Measurements from ENCODE around the gene NOL8. TPM values are rescaled to one million over a fixed set of nuclear protein-coding genes. Genes with fewer than 3 reads are reported as not detected.

The NOL8 gene
- total RNA-seq, 1 experiment from 2014 or later, result 48.4 TPM

DNA sequence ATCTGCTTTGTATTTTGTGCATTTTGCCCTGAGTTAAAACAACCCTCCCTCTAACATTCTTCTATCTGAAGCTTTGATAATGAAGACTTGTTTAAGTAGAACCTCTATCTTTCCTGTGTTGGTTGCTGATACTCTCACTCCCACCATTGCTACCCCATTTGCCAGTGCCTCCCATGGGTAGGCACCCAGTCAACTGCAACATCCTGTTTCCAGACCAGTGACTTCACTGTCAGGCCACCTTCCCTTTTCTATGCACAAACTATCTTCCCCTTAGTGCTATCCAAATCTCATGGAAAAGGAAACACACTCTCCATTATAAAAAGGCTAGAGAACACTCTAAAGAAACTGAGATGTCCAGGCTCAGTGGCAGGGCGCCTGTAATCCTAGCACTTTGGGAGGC is 26.0 kb downstream of the NOL8 start:
- Mint-ChIP-seq H3K4me1 (peaks cover 5 to 8% of the 10 kb centered on the region in 2 experiments; a peak in 2 of 4 replicates), H3K36me3 (ENCODE audit: insufficient read depth in 1 of 3, low read depth in 3 of 3) (peaks cover 19 to 66% (median 56%) of the 10 kb centered on the region in 3 experiments; a peak in 6 of 7 replicates), H3K9me3 (no peaks in the 10 kb centered on the region), H3K4me3 (no peak overlapping the region), H3K27me3 (ENCODE audit: low read depth) (no peaks in the 10 kb centered on the region), H3K27ac (no peak overlapping the region)
- Histone ChIP-seq H2BK5ac (ENCODE audit: insufficient read length, low read length) (no peak overlapping the region), H3K79me2 (ENCODE audit: insufficient read depth, low read length) (no peaks in the 10 kb centered on the region), H3T11ph (ENCODE audit: low read length) (no peak overlapping the region), H3K14ac (ENCODE audit: insufficient read depth, low read length) (no peak overlapping the region), H2BK120ac (ENCODE audit: low read depth, low read length, poor library complexity, severe bottlenecking) (no peak overlapping the region), H2BK15ac (ENCODE audit: low read depth, low read length) (no peak overlapping the region), H3K4me1 (ENCODE audit: insufficient read depth, low read length) (no peaks in the 10 kb centered on the region), H2BK12ac (ENCODE audit: insufficient read length, low read depth, low read length) (no peak overlapping the region), H3K27me3 (ENCODE audit: insufficient read depth, low read length) (no peaks in the 10 kb centered on the region), H4K91ac (ENCODE audit: insufficient read length, low read depth, low read length) (no peak overlapping the region), H3K9ac (ENCODE audit: extremely low read depth, insufficient read length, low read length) (no peak overlapping the region), H3K56ac (ENCODE audit: insufficient read length, low read depth, low read length) (no peak overlapping the region), H2AK5ac (ENCODE audit: insufficient read length, low read length) (no peak overlapping the region), H2BK20ac (ENCODE audit: low read depth, low read length, poor library complexity, severe bottlenecking) (no peak overlapping the region), H3K79me1 (ENCODE audit: insufficient read depth, low read depth, low read length, poor library complexity, severe bottlenecking) (no peaks in the 10 kb centered on the region), H3K4ac (ENCODE audit: low read depth, low read length) (no peak overlapping the region), H3K18ac (ENCODE audit: insufficient read length, low read depth, low read length) (no peak overlapping the region), H4K5ac (ENCODE audit: insufficient read length, low read depth, low read length) (no peak overlapping the region), H3K4me2 (ENCODE audit: insufficient read depth, insufficient read length, low read length) (no peak overlapping the region), H3K9me3 (ENCODE audit: control insufficient read depth, low read depth, low read length) (no peaks in the 10 kb centered on the region), H3K23ac (ENCODE audit: insufficient read length, low read depth, low read length) (no peak overlapping the region), H4K20me1 (ENCODE audit: control insufficient read depth, insufficient read depth, insufficient read length) (no peaks in the 10 kb centered on the region), H2AFZ (ENCODE audit: low read length) (no peak overlapping the region), H3K23me2 (ENCODE audit: insufficient read length, low read depth, low read length, poor library complexity, severe bottlenecking) (no peaks in the 10 kb centered on the region), H4K8ac (replicated peaks; ENCODE audit: insufficient read length, low read depth, low read length) (no peak overlapping the region), H3K27ac (ENCODE audit: insufficient read length, low read depth, low read length) (no peak overlapping the region)
- no peak for DNase-seq
- TF ChIP-seq, protein P1, sequence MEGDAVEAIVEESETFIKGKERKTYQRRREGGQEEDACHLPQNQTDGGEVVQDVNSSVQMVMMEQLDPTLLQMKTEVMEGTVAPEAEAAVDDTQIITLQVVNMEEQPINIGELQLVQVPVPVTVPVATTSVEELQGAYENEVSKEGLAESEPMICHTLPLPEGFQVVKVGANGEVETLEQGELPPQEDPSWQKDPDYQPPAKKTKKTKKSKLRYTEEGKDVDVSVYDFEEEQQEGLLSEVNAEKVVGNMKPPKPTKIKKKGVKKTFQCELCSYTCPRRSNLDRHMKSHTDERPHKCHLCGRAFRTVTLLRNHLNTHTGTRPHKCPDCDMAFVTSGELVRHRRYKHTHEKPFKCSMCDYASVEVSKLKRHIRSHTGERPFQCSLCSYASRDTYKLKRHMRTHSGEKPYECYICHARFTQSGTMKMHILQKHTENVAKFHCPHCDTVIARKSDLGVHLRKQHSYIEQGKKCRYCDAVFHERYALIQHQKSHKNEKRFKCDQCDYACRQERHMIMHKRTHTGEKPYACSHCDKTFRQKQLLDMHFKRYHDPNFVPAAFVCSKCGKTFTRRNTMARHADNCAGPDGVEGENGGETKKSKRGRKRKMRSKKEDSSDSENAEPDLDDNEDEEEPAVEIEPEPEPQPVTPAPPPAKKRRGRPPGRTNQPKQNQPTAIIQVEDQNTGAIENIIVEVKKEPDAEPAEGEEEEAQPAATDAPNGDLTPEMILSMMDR (conservative IDR thresholded peaks at IDR 0.05), result no peak
- WGBS (ENCODE audit: extremely low coverage, insufficient read length, low lambda C conversion rate), result no CpG with 5 or more reads among the region's 1 CpG

Data from H9 (cell line).